Measurements from ENCODE around the gene S100A6.
"Not testable (repeated sequence)": the region's sequence is repeated elsewhere in the genome, so short reads cannot be mapped to it uniquely, and the experiment has no call there.

The S100A6 gene

GRCh38 chr1:153527683-153528040 lies 8.1 kb downstream of the S100A6 start:
- H3K27ac Mint-ChIP-seq: no peak overlapping the region
- no peak for TF ChIP-seq CTCF (IDR thresholded peaks at IDR 0.05)
- no peak overlapping the region for H3K4me3 Mint-ChIP-seq
- peaks cover 19% of the 10 kb centered on the region for H3K4me1 Mint-ChIP-seq
- peaks cover under 1% of the 10 kb centered on the region for H3K9me3 Mint-ChIP-seq
- peaks cover 7% of the 10 kb centered on the region for H3K27me3 Mint-ChIP-seq (ENCODE audit: low read depth, poor library complexity)
- no peaks in the 10 kb centered on the region for H3K36me3 Mint-ChIP-seq (ENCODE audit: low read depth)
- no peak for DNase-seq

GRCh38 chr1:153527023-153527682 lies 8.6 kb downstream of the S100A6 start:
- no peak for DNase-seq
- no peak for TF ChIP-seq CTCF (IDR thresholded peaks at IDR 0.05)
- H3K4me1 Mint-ChIP-seq: peaks cover 14% of the 10 kb centered on the region
- H3K27ac Mint-ChIP-seq: no peak overlapping the region
- H3K9me3 Mint-ChIP-seq: peaks cover 4% of the 10 kb centered on the region
- H3K36me3 Mint-ChIP-seq (ENCODE audit: low read depth): no peaks in the 10 kb centered on the region
- H3K27me3 Mint-ChIP-seq (ENCODE audit: low read depth, poor library complexity): peaks cover 7% of the 10 kb centered on the region
- no peak overlapping the region for H3K4me3 Mint-ChIP-seq

GRCh38 chr1:153526132-153526543 lies 9.7 kb downstream of the S100A6 start:
- H3K27me3 Mint-ChIP-seq (ENCODE audit: low read depth, poor library complexity): peaks cover 7% of the 10 kb centered on the region
- H3K9me3 Mint-ChIP-seq: peaks cover 4% of the 10 kb centered on the region
- H3K4me1 Mint-ChIP-seq: peaks cover 13% of the 10 kb centered on the region
- H3K27ac Mint-ChIP-seq: no peak overlapping the region
- DNase-seq: no peak
- H3K36me3 Mint-ChIP-seq (ENCODE audit: low read depth): no peaks in the 10 kb centered on the region
- no peak overlapping the region for H3K4me3 Mint-ChIP-seq
- no peak for TF ChIP-seq CTCF (IDR thresholded peaks at IDR 0.05)

- Mint-ChIP-seq H3K36me3 (ENCODE audit: low read depth) (no peaks in the 10 kb centered on the region), H3K27me3 (ENCODE audit: low read depth, poor library complexity) (peaks cover 7% of the 10 kb centered on the region), H3K27ac (no peak overlapping the region), H3K4me1 (peaks cover 13% of the 10 kb centered on the region), H3K9me3 (peaks cover 4% of the 10 kb centered on the region), H3K4me3 (no peak overlapping the region)
- DNase-seq: no peak
- no peak for TF ChIP-seq CTCF (IDR thresholded peaks at IDR 0.05)
These were observed 10.6 kb downstream of the S100A6 start for GRCh38 chr1:153525088-153525728.

GRCh38 chr1:153522353-153523048 lies 13.3 kb downstream of the S100A6 start:
- not testable (repeated sequence) for H3K27me3 Mint-ChIP-seq (ENCODE audit: low read depth, poor library complexity); H3K4me3 Mint-ChIP-seq; H3K9me3 Mint-ChIP-seq; H3K36me3 Mint-ChIP-seq (ENCODE audit: low read depth); H3K27ac Mint-ChIP-seq; DNase-seq
- H3K4me1 Mint-ChIP-seq: peaks cover 18% of the 10 kb centered on the region

GRCh38 chr1:153521808-153522207 lies 14.0 kb downstream of the S100A6 start:
- H3K27ac Mint-ChIP-seq; H3K4me3 Mint-ChIP-seq; H3K9me3 Mint-ChIP-seq; DNase-seq; H3K27me3 Mint-ChIP-seq (ENCODE audit: low read depth, poor library complexity); H3K36me3 Mint-ChIP-seq (ENCODE audit: low read depth): not testable (repeated sequence)
- H3K4me1 Mint-ChIP-seq: peaks cover 14% of the 10 kb centered on the region
